B cell (primary cell): ENCODE measurements around the gene RNF220. TPM values are rescaled to one million over a fixed set of nuclear protein-coding genes. Genes with fewer than 3 reads are reported as not detected.

Experiments used
- ATAC-seq: fragments of 200-7000 bp; cut with Tn5 transposase; one replicate; pipeline ENCODE4 v1.10.0; 2021; ENCODE audit warnings: low read depth, mild to moderate bottlenecking, moderate number of reproducible peaks, moderate library complexity
- CTCF ChIA-PET: fragments of 350-600 bp; sonication (Branson Sonifier 250); formaldehyde crosslinking; loops from one replicate; lab custom pipeline; 2021; ENCODE audit warnings: antibody characterized with exemption, inconsistent platforms; lab: Charles Lee
- POLR2A ChIA-PET: fragments of 350-600 bp; sonication (Branson Sonifier 250); formaldehyde crosslinking; loops from one replicate; lab custom pipeline; 2021; ENCODE audit warnings: antibody characterized with exemption; lab: Charles Lee
- DNase-seq: peaks from one replicate; pipeline ENCODE4 v3.0.0; 2013
- H2AFZ ChIP-seq: 2 replicates; pipeline ENCODE4 v1.6.1; 2012; ENCODE audit warnings: mild to moderate bottlenecking, low read depth, low read length; ENCODE audit not compliant: insufficient read depth, poor library complexity, severe bottlenecking
- H3K27ac ChIP-seq, 2 donors: 1 replicate in 1 of 2; 2 replicates in 1 of 2; pipeline ENCODE4 v1.5.1; 2012 to 2013; ENCODE audit warnings: low read length in 2 of 2, mild to moderate bottlenecking in 2 of 2, moderate library complexity in 1 of 2
- H3K27me3 ChIP-seq, 4 experiments: fragments of 200-600 bp in 1 of 4; sonication (generic) in 1 of 4; replicated peaks in 1 of 4; 1 replicate in 2 of 4; 2 replicates in 2 of 4; pipeline versions ENCODE4 v1.6.1 to v1.7.0; 2013 to 2016; ENCODE audit warnings: low read length in 3 of 4, mild to moderate bottlenecking in 2 of 4, mixed read lengths in 1 of 4, moderate library complexity in 1 of 4; ENCODE audit not compliant: insufficient read depth in 4 of 4, control insufficient read depth in 3 of 4; ENCODE audit errors: control extremely low read depth in 1 of 4
- H3K36me3 ChIP-seq, 2 experiments: replicated peaks in 1 of 2; 1 replicate in 1 of 2; 2 replicates in 1 of 2; pipeline versions ENCODE4 v1.6.1 to v1.7.1; 2013; ENCODE audit warnings: low read length in 1 of 2; ENCODE audit not compliant: insufficient read depth in 2 of 2, control insufficient read depth in 1 of 2; ENCODE audit errors: control extremely low read depth in 1 of 2, extremely low read depth in 1 of 2
- H3K4me1 ChIP-seq, 2 donors: fragments of 200-600 bp in 1 of 2; sonication (generic) in 1 of 2; 1 replicate in 1 of 2; 2 replicates in 1 of 2; pipeline versions ENCODE4 v1.5.1 to v1.6.1; 2013 to 2017; ENCODE audit warnings: low read length in 2 of 2; ENCODE audit not compliant: control insufficient read depth in 2 of 2, insufficient read depth in 2 of 2
- H3K4me2 ChIP-seq: replicated peaks from 2 replicates; pipeline ENCODE3; 2012; ENCODE audit warnings: mild to moderate bottlenecking, low read depth, low read length; ENCODE audit not compliant: poor library complexity, severe bottlenecking
- H3K4me3 ChIP-seq, 5 experiments: fragments of 200-600 bp in 1 of 5; sonication (generic) in 1 of 5; 1 replicate in 3 of 5; 2 replicates in 2 of 5; pipeline versions ENCODE4 v1.5.1 to v1.7.0; 2011 to 2016; ENCODE audit warnings: low read length in 4 of 5, mild to moderate bottlenecking in 4 of 5, low read depth in 2 of 5, control low read depth in 1 of 5, moderate library complexity in 1 of 5; ENCODE audit not compliant: insufficient read depth in 1 of 5; ENCODE audit errors: control extremely low read depth in 1 of 5, extremely low read depth in 1 of 5
- H3K79me2 ChIP-seq: fragments of 200-600 bp; sonication (generic); one replicate; pipeline ENCODE4 v1.6.0; 2016; ENCODE audit warnings: low read length; ENCODE audit not compliant: control insufficient read depth, insufficient read depth
- H3K9ac ChIP-seq: fragments of 200-600 bp; sonication (generic); 2 replicates; pipeline ENCODE4 v1.6.1; 2017; ENCODE audit warnings: mild to moderate bottlenecking, low read length, moderate library complexity
- H3K9me3 ChIP-seq, 3 donors: one replicate each; pipeline versions ENCODE4 v1.6.1 to v1.7.1; 2013; ENCODE audit warnings: low read length in 2 of 3; ENCODE audit not compliant: control insufficient read depth in 2 of 3, insufficient read depth in 1 of 3; ENCODE audit errors: control extremely low read depth in 1 of 3
- H4K20me1 ChIP-seq: 2 replicates; pipeline ENCODE4 v1.6.0; 2012; ENCODE audit warnings: mild to moderate bottlenecking, low read length; ENCODE audit not compliant: insufficient read depth, control insufficient read depth, poor library complexity, severe bottlenecking
- H3K27ac Mint-ChIP-seq: one replicate; pipeline ENCODE4 v1.8.0; 2021; ENCODE audit warnings: mixed read lengths
- H3K27me3 Mint-ChIP-seq: one replicate; pipeline ENCODE4 v1.8.0; 2021; ENCODE audit warnings: mixed read lengths
- H3K4me1 Mint-ChIP-seq: one replicate; pipeline ENCODE4 v1.8.0; 2021; ENCODE audit warnings: mixed read lengths
- H3K4me3 Mint-ChIP-seq: one replicate; pipeline ENCODE4 v1.8.0; 2021; ENCODE audit warnings: mixed read lengths
- H3K9me3 Mint-ChIP-seq: one replicate; pipeline ENCODE4 v1.8.0; 2022; ENCODE audit warnings: mixed read lengths; ENCODE audit not compliant: insufficient read depth
- EZH2 ChIP-seq: IDR thresholded peaks from 2 replicates; pipeline ENCODE4 v1.6.1; 2012; ENCODE audit warnings: borderline replicate concordance, low read depth, mild to moderate bottlenecking, moderate library complexity, low read length; ENCODE audit not compliant: insufficient read depth, poor library complexity, severe bottlenecking
- WGBS: methylation state at CpG from one replicate; pipeline ENCODE4 v1.1.5; 2013; ENCODE audit warnings: missing lambda C conversion rate; ENCODE audit not compliant: insufficient coverage; 5-methylcytosine and 5-hydroxymethylcytosine counted together
- intact Hi-C: fragments of 100-400 bp; cut with micrococcal nuclease; formaldehyde crosslinking; loops from one replicate; pipeline ENCODE4 v1.10.0; 2022
- polyA plus RNA-seq: library from polyadenylated mRNA; depleted of rRNA; stranded (reverse); fragments of >200 nt; gene quantifications from 2 replicates; pipeline ENCODE4 v1.2.3, GENCODE V29; 2012
- total RNA-seq, 2 donors: library from RNA; stranded (reverse); fragments of 120-200 nt in 1 of 2; gene quantifications; 1 replicate in 1 of 2; 2 replicates in 1 of 2; pipeline versions ENCODE4 v1.2.3 to v1.2.4, GENCODE V29; 2013 to 2022
- TF ChIP-seq, protein P1 (sequence below): fragments of 200-600 bp; IDR thresholded peaks from one replicate; pipeline ENCODE4 v1.8.0; 2022; ENCODE audit warnings: antibody characterized with exemption, mild to moderate bottlenecking

RNF220 gene
- total and polyA plus RNA-seq, 2 donors (not counting 1 experiment from before 2014, with no cell fraction given), result 115 to 141 TPM

DNA sequence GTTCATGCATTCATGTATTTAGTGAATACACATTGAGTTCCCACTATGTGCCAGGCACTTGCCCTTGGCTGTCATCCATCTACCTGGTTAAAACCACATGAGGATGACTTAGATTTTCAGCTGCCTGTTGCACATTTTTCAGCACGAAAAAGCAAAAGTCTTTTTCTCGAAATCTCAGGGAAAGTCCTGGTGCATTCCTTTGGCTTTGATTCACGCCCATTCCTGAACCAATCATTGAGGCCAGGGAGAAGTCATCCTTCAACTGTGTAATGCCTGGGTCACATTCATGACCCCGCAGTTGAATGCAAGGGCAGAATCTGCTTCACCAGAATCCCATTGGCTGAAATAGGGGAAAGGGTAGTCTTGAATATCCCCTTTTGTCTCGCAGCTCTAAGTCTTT, 84.4 kb downstream of the RNF220 start:
- CTCF ChIA-PET, result no interaction called here
- Mint-ChIP-seq H3K27me3 (peaks cover 31% of the 10 kb centered on the region), H3K27ac (no peak overlapping the region), H3K4me3 (no peak overlapping the region), H3K9me3 (no peaks in the 10 kb centered on the region), H3K4me1 (peaks cover 2% of the 10 kb centered on the region)
- no peak overlapping the region for H2AFZ ChIP-seq
- intact Hi-C loops, result no loop called here
- H3K4me1 ChIP-seq, result no peaks in the 10 kb centered on the region
- H3K9me3 ChIP-seq, result peaks cover 0 to 6% (median 0%) of the 10 kb centered on the region in 3 donors
- POLR2A ChIA-PET, result no interaction called here
- no peak for ATAC-seq
- TF ChIP-seq EZH2, result no peak
- TF ChIP-seq, protein P1, sequence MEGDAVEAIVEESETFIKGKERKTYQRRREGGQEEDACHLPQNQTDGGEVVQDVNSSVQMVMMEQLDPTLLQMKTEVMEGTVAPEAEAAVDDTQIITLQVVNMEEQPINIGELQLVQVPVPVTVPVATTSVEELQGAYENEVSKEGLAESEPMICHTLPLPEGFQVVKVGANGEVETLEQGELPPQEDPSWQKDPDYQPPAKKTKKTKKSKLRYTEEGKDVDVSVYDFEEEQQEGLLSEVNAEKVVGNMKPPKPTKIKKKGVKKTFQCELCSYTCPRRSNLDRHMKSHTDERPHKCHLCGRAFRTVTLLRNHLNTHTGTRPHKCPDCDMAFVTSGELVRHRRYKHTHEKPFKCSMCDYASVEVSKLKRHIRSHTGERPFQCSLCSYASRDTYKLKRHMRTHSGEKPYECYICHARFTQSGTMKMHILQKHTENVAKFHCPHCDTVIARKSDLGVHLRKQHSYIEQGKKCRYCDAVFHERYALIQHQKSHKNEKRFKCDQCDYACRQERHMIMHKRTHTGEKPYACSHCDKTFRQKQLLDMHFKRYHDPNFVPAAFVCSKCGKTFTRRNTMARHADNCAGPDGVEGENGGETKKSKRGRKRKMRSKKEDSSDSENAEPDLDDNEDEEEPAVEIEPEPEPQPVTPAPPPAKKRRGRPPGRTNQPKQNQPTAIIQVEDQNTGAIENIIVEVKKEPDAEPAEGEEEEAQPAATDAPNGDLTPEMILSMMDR, result no peak
- no peak overlapping the region for H3K9ac ChIP-seq
- no peaks in the 10 kb centered on the region for H4K20me1 ChIP-seq
- WGBS, result 93% methylated on average over 5 of the region's 5 CpGs
- peaks cover 0 to 10% (median 4%) of the 10 kb centered on the region in 4 experiments for H3K27me3 ChIP-seq
- no peaks in the 10 kb centered on the region for H3K36me3 ChIP-seq
- H3K79me2 ChIP-seq, result no peaks in the 10 kb centered on the region
- no peak for DNase-seq
- no peak overlapping the region for H3K4me3 ChIP-seq
- H3K4me2 ChIP-seq, result no peak overlapping the region
- no peak overlapping the region for H3K27ac ChIP-seq

- TF ChIP-seq, protein P1, result no peak
- no peak for TF ChIP-seq EZH2
- no peak overlapping the region for H2AFZ ChIP-seq
- no peak overlapping the region for H3K9ac ChIP-seq
- Mint-ChIP-seq H3K4me1 (peaks cover 4% of the 10 kb centered on the region), H3K27ac (no peak overlapping the region), H3K9me3 (no peaks in the 10 kb centered on the region), H3K4me3 (no peak overlapping the region), H3K27me3 (peaks cover 9% of the 10 kb centered on the region)
- H3K4me2 ChIP-seq, result no peak overlapping the region
- peaks cover 0 to 33% of the 10 kb centered on the region in 2 donors for H3K4me1 ChIP-seq
- intact Hi-C loops, result no loop called here
- ChIA-PET POLR2A (no interaction called here), CTCF (no interaction called here)
- ATAC-seq, result no peak
- H3K27me3 ChIP-seq, result peaks cover 0 to 4% (median under 1%) of the 10 kb centered on the region in 4 experiments
- no peak overlapping the region for H3K4me3 ChIP-seq
- 86% methylated on average over 3 of the region's 6 CpGs for WGBS
- H3K79me2 ChIP-seq, result no peaks in the 10 kb centered on the region
- no peak for DNase-seq
- H3K9me3 ChIP-seq, result no peaks in the 10 kb centered on the region
- no peaks in the 10 kb centered on the region for H4K20me1 ChIP-seq
- no peaks in the 10 kb centered on the region for H3K36me3 ChIP-seq
- H3K27ac ChIP-seq, result no peak overlapping the region
These were observed 91.6 kb downstream of the RNF220 start for GRCh38 chr1:44496541-44497171.
